Measurements from ENCODE around the gene SH3PXD2B.

DNA sequence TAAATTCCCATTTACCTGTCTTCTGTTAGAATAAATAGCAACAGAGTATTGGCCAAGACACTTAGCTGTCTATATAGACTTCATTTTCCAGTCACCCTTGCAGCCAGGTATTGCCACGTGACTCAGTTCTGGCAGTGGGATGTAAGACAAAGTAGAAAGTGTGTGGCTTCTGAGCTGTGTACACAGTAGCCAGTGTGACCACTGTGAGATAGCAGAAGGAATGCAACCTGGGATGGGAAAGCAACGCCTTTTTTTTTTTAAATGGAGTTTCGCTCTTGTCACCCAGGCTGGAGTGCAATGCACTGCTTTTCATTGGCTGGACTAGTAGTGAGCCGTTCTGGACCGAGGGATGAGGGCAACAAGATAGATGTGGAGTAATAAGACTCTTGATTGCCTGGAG is 106.2 kb downstream of the SH3PXD2B start:
- TF ChIP-seq, protein P1, sequence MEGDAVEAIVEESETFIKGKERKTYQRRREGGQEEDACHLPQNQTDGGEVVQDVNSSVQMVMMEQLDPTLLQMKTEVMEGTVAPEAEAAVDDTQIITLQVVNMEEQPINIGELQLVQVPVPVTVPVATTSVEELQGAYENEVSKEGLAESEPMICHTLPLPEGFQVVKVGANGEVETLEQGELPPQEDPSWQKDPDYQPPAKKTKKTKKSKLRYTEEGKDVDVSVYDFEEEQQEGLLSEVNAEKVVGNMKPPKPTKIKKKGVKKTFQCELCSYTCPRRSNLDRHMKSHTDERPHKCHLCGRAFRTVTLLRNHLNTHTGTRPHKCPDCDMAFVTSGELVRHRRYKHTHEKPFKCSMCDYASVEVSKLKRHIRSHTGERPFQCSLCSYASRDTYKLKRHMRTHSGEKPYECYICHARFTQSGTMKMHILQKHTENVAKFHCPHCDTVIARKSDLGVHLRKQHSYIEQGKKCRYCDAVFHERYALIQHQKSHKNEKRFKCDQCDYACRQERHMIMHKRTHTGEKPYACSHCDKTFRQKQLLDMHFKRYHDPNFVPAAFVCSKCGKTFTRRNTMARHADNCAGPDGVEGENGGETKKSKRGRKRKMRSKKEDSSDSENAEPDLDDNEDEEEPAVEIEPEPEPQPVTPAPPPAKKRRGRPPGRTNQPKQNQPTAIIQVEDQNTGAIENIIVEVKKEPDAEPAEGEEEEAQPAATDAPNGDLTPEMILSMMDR (IDR thresholded peaks at IDR 0.05; ENCODE audit: low read depth, low read length, poor library complexity, severe bottlenecking): no peak
- no peak for TF ChIP-seq EZH2phosphoT487 (IDR thresholded peaks at IDR 0.05; ENCODE audit: borderline replicate concordance, low read length)
